Measurements from ENCODE around the gene ABCB11. TPM values are rescaled to one million over a fixed set of nuclear protein-coding genes. Genes with fewer than 3 reads are reported as not detected.

The ABCB11 gene
- polyA plus RNA-seq, 1 of the 3 experiments (the other 2 are of a cell fraction), result not detected

DNA sequence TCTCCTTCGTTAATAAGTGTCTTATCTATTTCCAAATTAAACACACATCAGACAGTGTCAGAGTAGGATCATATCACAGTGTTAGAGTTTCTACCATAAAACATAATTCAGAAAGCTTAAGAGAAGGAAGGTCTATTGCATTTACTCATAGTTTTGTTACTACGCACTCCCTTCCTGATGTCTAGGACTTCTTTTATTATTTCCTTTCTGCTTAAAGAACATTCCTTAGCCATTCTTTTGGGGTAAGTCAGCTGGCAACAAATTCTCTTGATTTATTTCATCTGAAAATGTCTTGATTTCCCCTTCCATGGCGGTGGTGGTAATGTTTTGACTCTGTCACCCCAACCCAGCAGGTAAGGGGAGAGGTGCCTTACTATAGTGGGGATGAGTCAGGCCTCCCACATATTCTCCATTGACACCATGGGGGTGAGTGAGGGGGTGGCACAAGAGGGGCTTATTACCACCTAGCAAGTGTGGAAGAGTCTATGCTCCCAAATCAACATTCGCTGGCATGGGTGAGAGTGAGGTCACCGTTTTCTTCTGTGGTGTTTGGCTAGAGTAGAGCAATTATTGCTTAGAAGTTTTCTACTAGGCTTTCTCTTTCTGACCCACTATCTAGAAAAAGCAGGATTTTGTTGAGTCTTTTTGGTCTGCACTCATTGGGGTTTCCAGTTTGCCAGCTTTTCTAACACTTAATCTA lies 29.9 kb downstream of the ABCB11 start (continued):
- TF ChIP-seq ZBTB33 (IDR thresholded peaks at IDR 0.05; ENCODE audit: borderline replicate concordance, low read depth) (no peak), USF2 (IDR thresholded peaks at IDR 0.05; ENCODE audit: borderline replicate concordance, low read depth, low read length) (no peak), TEAD4 (IDR thresholded peaks at IDR 0.05; ENCODE audit: borderline replicate concordance, insufficient read depth) (no peak), FOXM1 (IDR thresholded peaks at IDR 0.05; ENCODE audit: low read depth) (no peak)

DNA sequence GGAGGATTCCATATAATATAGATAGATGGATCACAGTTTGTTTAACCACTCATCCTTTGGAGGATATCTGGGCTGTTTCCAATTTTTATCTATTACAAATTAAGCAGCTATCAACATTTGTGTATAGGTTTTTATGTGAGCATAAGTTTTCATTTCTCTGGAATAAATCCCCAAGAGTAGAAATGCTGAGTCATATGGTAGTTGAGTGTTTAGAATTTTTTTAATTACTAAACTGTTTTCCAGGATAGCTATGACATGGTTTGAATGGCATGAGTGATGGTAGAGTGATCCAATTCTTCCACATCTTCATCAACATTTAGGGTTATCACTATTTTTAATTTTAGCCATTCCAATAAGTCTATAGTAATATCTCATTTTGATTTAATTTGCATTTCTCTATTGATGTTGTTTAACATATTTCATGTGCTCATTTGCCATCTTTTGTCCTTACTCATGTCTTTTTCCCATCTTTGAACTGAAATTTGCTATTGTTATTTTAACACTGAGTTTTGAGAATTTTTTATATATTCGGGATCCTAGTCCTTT lies 31.4 kb downstream of the ABCB11 start:
- H3K9ac ChIP-seq, result no peak overlapping the region
- H2AFZ ChIP-seq (ENCODE audit: low read depth), result no peak overlapping the region
- no peaks in the 10 kb centered on the region; a peak in 1 of 4 replicates for H3K4me1 ChIP-seq (ENCODE audit: control insufficient read depth in 1 of 2, insufficient read depth in 2 of 2, low read depth in 1 of 2, low read length in 1 of 2)
- no peaks in the 10 kb centered on the region for H3K27me3 ChIP-seq (ENCODE audit: insufficient read depth)
- TF ChIP-seq REST (IDR thresholded peaks at IDR 0.05; ENCODE audit: low read depth, low read length) (no peak), POLR2AphosphoS5 (IDR thresholded peaks at IDR 0.05; ENCODE audit: low read depth, low read length) (no peak), RAD21 (IDR thresholded peaks at IDR 0.05; ENCODE audit: low read length) (no peak), PBX3 (IDR thresholded peaks at IDR 0.05) (no peak), SMC3 (IDR thresholded peaks at IDR 0.05; ENCODE audit: low read depth, low read length) (no peak), RCOR1 (IDR thresholded peaks at IDR 0.05; ENCODE audit: low read length) (no peak)
- TF ChIP-seq, protein P1, sequence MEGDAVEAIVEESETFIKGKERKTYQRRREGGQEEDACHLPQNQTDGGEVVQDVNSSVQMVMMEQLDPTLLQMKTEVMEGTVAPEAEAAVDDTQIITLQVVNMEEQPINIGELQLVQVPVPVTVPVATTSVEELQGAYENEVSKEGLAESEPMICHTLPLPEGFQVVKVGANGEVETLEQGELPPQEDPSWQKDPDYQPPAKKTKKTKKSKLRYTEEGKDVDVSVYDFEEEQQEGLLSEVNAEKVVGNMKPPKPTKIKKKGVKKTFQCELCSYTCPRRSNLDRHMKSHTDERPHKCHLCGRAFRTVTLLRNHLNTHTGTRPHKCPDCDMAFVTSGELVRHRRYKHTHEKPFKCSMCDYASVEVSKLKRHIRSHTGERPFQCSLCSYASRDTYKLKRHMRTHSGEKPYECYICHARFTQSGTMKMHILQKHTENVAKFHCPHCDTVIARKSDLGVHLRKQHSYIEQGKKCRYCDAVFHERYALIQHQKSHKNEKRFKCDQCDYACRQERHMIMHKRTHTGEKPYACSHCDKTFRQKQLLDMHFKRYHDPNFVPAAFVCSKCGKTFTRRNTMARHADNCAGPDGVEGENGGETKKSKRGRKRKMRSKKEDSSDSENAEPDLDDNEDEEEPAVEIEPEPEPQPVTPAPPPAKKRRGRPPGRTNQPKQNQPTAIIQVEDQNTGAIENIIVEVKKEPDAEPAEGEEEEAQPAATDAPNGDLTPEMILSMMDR (IDR thresholded peaks at IDR 0.05), result no peak
- WGBS (ENCODE audit: low lambda C conversion rate), result 35% methylated on average over 1 of the region's 1 CpG
- H3K36me3 ChIP-seq (replicated peaks in 1 of 2; ENCODE audit: control insufficient read depth in 1 of 2, insufficient read depth in 2 of 2, low read length in 1 of 2), result no peaks in the 10 kb centered on the region
- H3K4me3 ChIP-seq (ENCODE audit: low read depth in 2 of 2, low read length in 1 of 2), result no peak overlapping the region
- no peaks in the 10 kb centered on the region for H4K20me1 ChIP-seq (ENCODE audit: insufficient read depth)
- H3F3A ChIP-seq (replicated peaks; ENCODE audit: insufficient read depth), result no peaks in the 10 kb centered on the region
- ChIA-PET POLR2A (no interaction called here), CTCF (interaction anchor here (1.1 kb wide), 1 partner anchor 110 kb away, joined by 3 read pairs; no protein-coding TSS in a partner anchor)
- DNase-seq, result no peak
- H3K79me2 ChIP-seq (ENCODE audit: insufficient read depth), result no peaks in the 10 kb centered on the region
- H3K9me3 ChIP-seq, result no peaks in the 10 kb centered on the region
- H3K9me2 ChIP-seq, result no peaks in the 10 kb centered on the region
- no peak overlapping the region for H3K27ac ChIP-seq (ENCODE audit: low read depth in 2 of 2, low read length in 1 of 2)
- no peak overlapping the region for H3K4me2 ChIP-seq

All from SK-N-SH (cell line).